GM18867 (cell line): ENCODE data around the gene MRPL17.
"Not testable (repeated sequence)": the region's sequence is repeated elsewhere in the genome, so short reads cannot be mapped to it uniquely, and the experiment has no call there.

Source experiments
- ATAC-seq: cut with Tn5 transposase; IDR thresholded peaks from one replicate; pipeline ENCODE4 v1.9.1; 2021; ENCODE audit warnings: mild to moderate bottlenecking, moderate library complexity; ENCODE audit not compliant: unreplicated experiment

The MRPL17 gene

GRCh38 chr11:6682936-6683861 lies at the start of gene MRPL17:
Gene MRPL17, minus strand, starts transcription at chr11:6683340. Its CDS starts 44 bp downstream, at chr11:6683296.
- ATAC-seq, result peak; percentile 90

DNA sequence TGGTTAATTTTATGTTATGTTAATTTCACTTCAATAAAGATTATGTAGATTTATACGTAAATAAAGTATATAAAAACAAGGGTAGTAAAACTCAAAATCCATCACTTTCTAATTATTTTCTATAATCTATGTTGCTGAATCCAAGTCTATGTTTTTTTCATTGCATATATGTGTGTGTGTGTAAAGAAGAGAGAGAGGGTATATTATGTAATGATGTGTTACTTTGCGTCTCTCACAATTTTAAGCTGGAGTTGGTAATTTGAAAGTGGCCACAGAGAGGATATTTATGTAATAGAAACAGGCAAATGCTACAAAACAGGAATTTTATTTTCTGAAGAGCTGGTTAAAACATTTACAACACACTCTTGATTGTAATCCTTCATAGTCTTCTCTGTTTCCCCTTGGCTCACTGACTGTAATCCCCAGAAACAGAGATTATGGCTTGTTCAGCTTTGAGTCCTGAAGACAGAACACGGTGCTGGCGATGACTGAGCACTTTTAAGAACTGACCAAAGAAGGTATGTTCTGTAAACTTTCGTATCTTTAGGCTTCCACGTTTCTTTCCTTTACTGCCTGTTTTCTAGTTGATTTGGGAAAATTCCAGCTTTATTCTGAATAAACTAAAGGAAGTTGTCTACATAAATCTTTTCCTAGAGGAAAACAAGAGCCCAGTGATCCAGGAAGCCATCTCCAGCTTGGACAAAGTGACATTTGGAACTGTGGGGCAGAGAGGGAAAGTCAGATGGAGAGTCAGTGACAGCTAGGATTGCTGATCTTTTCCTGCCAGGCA lies 45.0 kb upstream of the MRPL17 start:
- no peak for ATAC-seq

GRCh38 chr11:6725386-6725896 lies 42.3 kb upstream of the MRPL17 start:
- ATAC-seq, result no peak

DNA sequence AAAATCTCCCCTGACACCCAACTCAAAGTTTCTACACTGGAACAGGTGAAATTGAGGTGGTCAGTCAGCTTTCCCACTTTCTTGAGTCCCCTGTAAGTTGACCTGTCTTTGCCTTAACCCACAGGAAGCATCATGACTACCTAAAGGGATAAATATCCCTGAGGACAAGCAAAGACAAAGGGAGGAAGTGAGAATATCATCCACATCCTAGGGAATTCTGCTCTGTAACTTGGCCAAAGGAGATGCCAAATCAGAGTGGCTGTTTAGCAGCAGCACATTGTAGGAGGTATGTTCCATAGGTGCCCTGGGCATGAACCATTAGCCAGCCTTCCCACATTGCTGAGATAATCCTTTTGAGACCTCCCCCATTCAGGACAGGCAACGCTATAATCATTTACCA lies 40.9 kb upstream of the MRPL17 start:
- no peak for ATAC-seq

- ATAC-seq, result no peak
Measured at GRCh38 chr11:6721343-6721742, 38.2 kb upstream of the MRPL17 start.

DNA sequence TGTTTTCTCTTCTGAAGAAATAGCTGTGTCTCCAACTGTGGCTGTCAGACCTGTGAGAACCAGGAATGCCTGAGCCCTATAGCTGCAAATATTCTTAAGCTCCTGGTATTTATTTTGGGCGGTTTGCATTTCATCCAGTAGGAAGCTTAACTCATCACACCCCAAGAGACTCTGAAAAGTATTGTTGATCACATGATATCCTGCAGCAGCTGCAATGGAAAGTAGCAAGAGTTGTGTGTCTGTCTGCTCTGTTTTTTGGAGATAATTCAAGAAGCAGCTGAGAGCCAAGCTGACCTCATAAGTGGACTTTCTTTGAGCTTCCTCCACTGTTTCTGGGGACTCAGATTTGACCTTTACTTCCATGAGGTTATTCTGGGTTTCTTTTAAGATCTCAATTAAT lies 36.4 kb upstream of the MRPL17 start:
- no peak for ATAC-seq

DNA sequence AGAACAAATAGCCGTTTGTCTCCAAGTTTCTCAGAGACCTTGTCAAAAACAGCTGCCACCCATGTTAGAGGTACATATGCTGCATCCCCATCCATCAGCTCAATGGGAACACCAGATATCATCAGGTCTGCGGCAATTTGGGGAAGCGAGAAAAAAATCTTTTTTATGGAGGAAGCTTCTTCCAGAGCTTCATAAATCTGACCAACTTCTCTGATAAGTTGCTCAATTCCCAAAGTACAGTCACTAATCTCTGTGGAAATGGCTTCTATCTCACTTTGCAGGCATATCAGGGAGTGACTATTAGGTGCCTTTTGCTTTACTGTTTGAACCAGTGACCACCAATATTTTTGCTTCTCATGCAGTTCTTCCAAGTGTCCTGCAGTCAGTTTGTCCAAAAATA lies 34.3 kb upstream of the MRPL17 start:
- no peak for ATAC-seq

- ATAC-seq, result not testable (repeated sequence)
Measured at GRCh38 chr11:6711552-6711951, 28.4 kb upstream of the MRPL17 start.

DNA sequence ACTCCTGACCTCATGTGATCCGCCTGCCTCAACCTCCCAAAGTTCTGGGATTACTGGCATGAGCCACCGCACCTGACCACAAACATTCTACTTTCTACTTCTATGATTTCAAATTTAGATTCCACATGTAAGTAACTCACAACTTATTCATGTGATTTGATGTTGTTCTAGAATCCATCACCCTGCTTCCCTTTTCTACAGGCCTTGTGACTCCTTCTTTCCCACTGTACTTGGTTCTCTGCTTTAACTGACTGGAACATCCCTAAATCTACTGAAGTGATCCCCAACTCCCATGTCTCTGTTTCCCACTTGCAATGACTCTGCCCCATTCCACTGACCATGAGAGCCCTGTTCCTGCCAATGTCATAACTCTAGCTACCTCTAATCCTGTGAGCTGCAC lies 25.7 kb upstream of the MRPL17 start:
- ATAC-seq, result no peak

- peak; percentile 53 for ATAC-seq
Measured at GRCh38 chr11:6705905-6706535, 22.9 kb upstream of the MRPL17 start.

DNA sequence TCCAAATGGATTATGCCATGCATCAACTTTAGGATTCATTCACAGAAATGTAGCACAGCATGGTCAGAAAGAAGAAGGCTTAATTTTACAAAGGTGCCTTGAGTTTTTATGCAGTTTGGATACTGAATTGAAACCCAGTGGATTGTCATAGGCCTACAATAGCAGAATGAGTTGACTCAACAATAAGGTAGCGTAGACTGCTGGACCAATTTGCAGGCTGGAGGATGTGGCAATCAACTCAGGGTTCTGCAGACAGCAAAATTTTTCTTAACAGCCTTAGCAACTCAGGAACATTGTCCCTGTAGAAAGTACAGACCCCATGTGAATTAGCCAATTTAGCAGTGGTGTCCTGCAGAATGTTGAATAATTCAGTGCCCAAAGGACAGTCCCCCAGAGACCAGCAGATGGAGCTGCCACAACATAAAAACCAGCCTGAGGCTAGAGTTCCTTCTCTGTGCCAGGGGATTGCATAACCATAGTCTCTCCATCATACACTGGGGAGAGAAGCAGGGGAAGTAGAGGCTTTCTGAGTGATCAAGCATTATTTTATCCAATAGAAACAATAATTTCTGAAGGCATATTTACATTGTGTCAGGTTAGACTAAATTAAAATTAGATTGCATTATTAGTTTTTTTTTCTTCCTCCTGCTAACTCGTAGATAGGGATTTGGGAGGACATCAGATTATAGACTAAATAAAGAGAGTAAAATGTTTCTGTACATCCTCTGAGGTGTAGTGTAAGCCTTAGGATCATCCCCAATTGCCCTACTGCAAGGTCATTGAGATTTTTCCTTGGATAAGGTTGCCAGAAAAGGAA lies 20.3 kb upstream of the MRPL17 start:
- no peak for ATAC-seq

DNA sequence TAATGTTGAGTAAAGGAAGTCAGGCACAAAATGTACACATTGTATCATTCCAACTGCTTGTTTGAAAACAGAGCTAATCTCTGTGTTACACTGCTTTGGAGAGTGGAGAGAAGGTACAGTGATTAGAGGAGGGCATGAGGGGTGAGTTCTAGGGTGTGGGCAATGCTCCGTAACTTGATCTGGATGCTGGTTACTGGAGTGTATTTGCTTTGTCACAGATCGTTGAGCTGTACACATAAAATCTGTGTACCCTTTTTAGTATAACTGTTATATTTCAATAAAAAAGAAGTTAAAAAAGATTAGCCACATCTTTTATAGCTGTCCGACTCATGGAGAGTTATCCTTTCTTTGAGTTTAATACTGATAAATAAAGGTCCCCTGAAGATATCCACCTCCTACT lies 18.8 kb upstream of the MRPL17 start:
- ATAC-seq, result not testable (repeated sequence)

DNA sequence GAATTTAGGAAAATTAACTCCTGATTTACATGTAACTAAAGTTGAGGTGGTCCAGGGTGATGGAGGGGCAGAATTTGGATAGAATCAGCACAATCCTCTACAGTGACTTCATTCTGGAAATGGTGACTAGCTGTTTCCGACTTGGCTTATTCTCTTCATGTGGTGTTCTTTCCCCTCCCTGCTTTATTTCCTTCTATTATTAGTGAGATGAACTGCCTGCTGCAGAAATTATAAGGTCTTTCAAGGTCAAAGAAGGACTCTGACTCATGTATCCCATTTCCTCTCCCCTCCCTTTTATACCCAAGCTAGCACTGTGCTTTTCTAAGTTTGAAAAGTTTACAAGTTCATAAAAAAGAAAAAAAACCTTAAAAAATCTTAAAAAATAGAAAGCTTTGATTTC lies 12.2 kb upstream of the MRPL17 start:
- no peak for ATAC-seq

GRCh38 chr11:6694229-6694535 lies 11.0 kb upstream of the MRPL17 start:
- no peak for ATAC-seq

DNA sequence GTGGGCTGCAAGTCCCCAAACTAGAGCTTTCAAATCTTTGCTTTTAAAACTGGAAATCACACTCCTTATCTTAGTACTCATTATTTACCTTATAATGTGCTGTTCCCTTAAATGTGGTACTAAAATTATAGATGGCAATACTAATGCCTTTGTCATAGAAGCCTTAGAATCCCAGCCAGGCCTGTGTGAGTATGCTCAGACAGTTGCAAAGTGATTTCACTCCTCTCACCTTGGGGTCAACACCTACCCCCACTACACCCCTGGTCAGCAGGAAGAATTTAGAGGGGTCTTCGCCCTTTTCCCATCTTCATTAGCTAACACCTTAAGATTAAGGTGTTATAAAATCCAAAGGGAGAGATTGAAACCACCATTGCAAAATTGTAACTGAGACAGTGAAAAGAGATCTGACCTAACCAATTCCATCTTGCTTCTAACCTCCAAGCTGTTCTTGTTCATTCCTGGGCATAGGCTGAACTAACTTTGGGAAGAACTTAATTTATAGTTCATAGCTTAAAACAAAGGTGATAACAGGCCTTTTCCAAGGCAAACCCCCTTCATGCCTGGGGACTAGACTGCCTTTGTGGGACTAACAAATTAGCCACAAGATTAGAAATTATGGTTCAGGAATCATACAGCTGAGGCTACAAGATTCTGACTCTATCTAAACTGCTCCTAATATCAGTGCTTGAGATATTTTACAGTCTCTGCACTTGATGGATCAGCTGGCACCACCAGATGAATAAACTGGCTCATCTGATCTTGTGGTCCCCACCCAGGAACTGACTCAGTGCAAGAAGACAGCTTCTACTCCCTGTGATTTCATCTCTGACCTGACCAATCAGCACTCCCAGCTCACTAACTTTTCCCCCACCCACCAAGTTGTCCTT lies 10.4 kb upstream of the MRPL17 start:
- ATAC-seq, result no peak

DNA sequence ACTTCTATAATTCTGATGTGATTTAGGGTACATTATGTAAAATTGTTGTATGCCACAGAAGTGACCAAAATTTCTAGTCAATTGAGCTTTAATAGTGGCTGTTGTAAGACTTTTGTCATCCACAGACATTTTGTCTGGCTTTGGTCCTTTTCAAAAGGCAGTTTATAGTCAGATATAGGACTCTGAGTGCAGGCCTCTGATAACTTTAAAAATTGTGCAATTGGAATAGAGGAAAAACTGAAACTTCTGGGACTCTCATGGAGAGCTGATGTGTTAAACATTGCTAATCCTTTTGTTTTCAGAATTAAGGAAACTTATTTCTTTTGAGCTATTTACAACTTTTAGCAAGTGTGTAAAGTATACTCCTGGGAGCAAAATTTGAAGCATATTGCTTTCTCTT lies 9.0 kb upstream of the MRPL17 start:
- no peak for ATAC-seq

GRCh38 chr11:6690431-6691132 lies 7.4 kb upstream of the MRPL17 start:
- not testable (repeated sequence) for ATAC-seq

GRCh38 chr11:6687876-6688275 lies 4.7 kb upstream of the MRPL17 start:
- no peak for ATAC-seq

DNA sequence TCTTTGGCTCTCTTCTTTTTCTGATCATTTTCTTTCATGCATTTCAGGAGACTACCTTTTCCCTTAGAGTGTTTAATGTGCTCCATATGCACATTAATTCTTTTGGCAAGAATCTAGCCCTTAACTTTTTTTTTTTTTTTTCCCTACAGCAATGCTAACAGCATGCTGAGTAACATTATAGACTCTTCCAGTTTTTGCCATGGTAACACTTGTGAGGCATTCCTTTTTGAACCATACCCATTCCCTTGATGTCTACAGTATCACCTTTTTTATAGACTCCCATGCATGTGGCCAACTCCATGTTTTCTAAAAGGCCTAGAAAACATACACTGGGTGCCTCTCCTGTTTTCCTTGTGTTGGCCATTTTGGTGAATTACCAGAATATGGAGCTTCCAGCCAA lies 2.9 kb upstream of the MRPL17 start:
- no peak for ATAC-seq
